OCI-LY7 (cell line): ENCODE measurements around the gene PPM1G. TPM values are rescaled to one million over a fixed set of nuclear protein-coding genes. Genes with fewer than 3 reads are reported as not detected.

Experiments
- BruUV-seq: library from RNA; stranded (reverse); fragments of 400-500 nt; replicated peaks from 2 replicates; lab custom pipeline; 2021; lab: Mats Ljungman, UMichigan
- CTCF ChIA-PET: fragments of 300-600 bp; sonication (Branson Sonifier 250); formaldehyde crosslinking; loops from one replicate; lab custom pipeline; 2022; ENCODE audit warnings: antibody characterized with exemption; ENCODE audit not compliant: unreplicated experiment; lab: Charles Lee
- POLR2A ChIA-PET: fragments of 300-600 bp; sonication (Branson Sonifier 250); formaldehyde crosslinking; loops from one replicate; lab custom pipeline; 2022; ENCODE audit warnings: antibody characterized with exemption; lab: Charles Lee
- DNase-seq: peaks from one replicate; pipeline ENCODE4 v3.0.0-alpha.2; 2015; ENCODE audit warnings: low spot score
- H2AFZ ChIP-seq: fragments of 200-600 bp; sonication (generic), shearing (Covaris generic); 2 replicates; pipeline ENCODE4 v1.6.1; 2014; ENCODE audit warnings: mild to moderate bottlenecking, antibody characterized with exemption, low read length, moderate library complexity
- H3K27ac ChIP-seq: fragments of 200-600 bp; sonication (generic); 2 replicates; pipeline ENCODE4 v1.5.1; 2014; ENCODE audit warnings: mixed run types, low read depth, mild to moderate bottlenecking, moderate library complexity, low read length, inconsistent platforms; ENCODE audit not compliant: poor library complexity, severe bottlenecking
- H3K36me3 ChIP-seq: fragments of 200-600 bp; sonication (generic); 2 replicates; pipeline ENCODE4 v1.6.1; 2014; ENCODE audit warnings: mild to moderate bottlenecking, antibody characterized with exemption, low read length, moderate library complexity, mixed read lengths; ENCODE audit not compliant: insufficient read depth
- H3K4me1 ChIP-seq: fragments of 200-600 bp; sonication (generic); 2 replicates; pipeline ENCODE4 v1.5.1; 2014; ENCODE audit warnings: mild to moderate bottlenecking, low read length; ENCODE audit not compliant: insufficient read depth, poor library complexity, severe bottlenecking
- H3K4me2 ChIP-seq: fragments of 200-600 bp; sonication (generic); 2 replicates; pipeline ENCODE4 v1.6.1; 2014; ENCODE audit warnings: mild to moderate bottlenecking, low read length
- H3K4me3 ChIP-seq: fragments of 200-600 bp; sonication (generic); 2 replicates; pipeline ENCODE4 v1.5.1; 2014; ENCODE audit warnings: mild to moderate bottlenecking, low read depth, low read length; ENCODE audit not compliant: poor library complexity, severe bottlenecking
- H3K79me2 ChIP-seq: fragments of 200-600 bp; sonication (generic); 2 replicates; pipeline ENCODE4 v1.6.1; 2016; ENCODE audit warnings: low read depth, mild to moderate bottlenecking, low read length, moderate library complexity, mixed read lengths; ENCODE audit not compliant: insufficient read depth
- H3K9me2 ChIP-seq: fragments of 200-600 bp; sonication (generic); 2 replicates; pipeline ENCODE4 v1.6.1; 2016; ENCODE audit warnings: mild to moderate bottlenecking, low read length, mixed read lengths; ENCODE audit not compliant: insufficient read depth
- H3K9me3 ChIP-seq: fragments of 200-600 bp; sonication (generic); 2 replicates; pipeline ENCODE4 v1.6.1; 2014; ENCODE audit warnings: mild to moderate bottlenecking, mixed run types, low read length, mixed read lengths
- H4K20me1 ChIP-seq: fragments of 200-600 bp; sonication (generic); 2 replicates; pipeline ENCODE4 v1.6.1; 2014; ENCODE audit warnings: mild to moderate bottlenecking, antibody characterized with exemption, low read length, moderate library complexity, mixed read lengths; ENCODE audit not compliant: insufficient read depth
- CTCF ChIP-seq: fragments of 200-600 bp; sonication (generic); conservative IDR thresholded peaks from 2 replicates; pipeline ENCODE4 v1.5.1; 2014; ENCODE audit warnings: mild to moderate bottlenecking, antibody characterized with exemption, low read length, moderate library complexity, mixed read lengths
- EZH2phosphoT487 ChIP-seq: fragments of 200-600 bp; sonication (generic); IDR thresholded peaks from 2 replicates; pipeline ENCODE4 v1.6.1; 2018; ENCODE audit warnings: low read depth, borderline replicate concordance, mild to moderate bottlenecking, mixed run types, antibody characterized with exemption, low read length, moderate library complexity, mixed read lengths
- intact Hi-C: fragments of 100-400 bp; cut with micrococcal nuclease; formaldehyde crosslinking; loops from one replicate; pipeline ENCODE4 v1.10.0; 2022; ENCODE audit not compliant: unreplicated experiment
- total RNA-seq, 2 experiments: library from RNA; depleted of rRNA in 1 of 2; stranded (reverse); fragments of >200 nt in 1 of 2; shearing (Covaris generic) in 1 of 2; gene quantifications; 2 replicates each; pipeline ENCODE4 v1.2.3, GENCODE V29; 2014 to 2022

PPM1G gene
- total RNA-seq, 2 experiments from 2014 or later: 101 to 147 TPM

- TF ChIP-seq CTCF: no peak
- no peak for TF ChIP-seq EZH2phosphoT487
- Histone ChIP-seq H3K9me3 (no peaks in the 10 kb centered on the region), H3K4me3 (no peak overlapping the region), H3K79me2 (no peaks in the 10 kb centered on the region), H3K36me3 (peaks cover 91% of the 10 kb centered on the region), H2AFZ (no peak overlapping the region), H4K20me1 (no peaks in the 10 kb centered on the region), H3K4me2 (no peak overlapping the region), H3K27ac (no peak overlapping the region), H3K4me1 (no peaks in the 10 kb centered on the region), H3K9me2 (no peaks in the 10 kb centered on the region)
- CTCF ChIA-PET: no interaction called here
- intact Hi-C loops: no loop called here
- POLR2A ChIA-PET: interaction anchor here (0.5 kb wide), 1 partner anchor 19 kb away, joined by 3 read pairs; no protein-coding TSS in a partner anchor
- DNase-seq: no peak
- no TSS peak for BruUV-seq
Observed at GRCh38 chr2:27335311-27335710, 74.1 kb downstream of the PPM1G start.

Other genes starting within 250 kb of the PPM1G start
- gene ATRAID, start 197.6 kb downstream of the PPM1G start, total RNA-seq (2014; rRNA removed; shearing (Covaris generic)): 75.4 and 93.3 TPM in 2 replicates
- 92.7 and 92.8 TPM in 2 replicates for gene ATRAID, start 197.6 kb downstream of the PPM1G start, total RNA-seq (2022)
- gene SLC5A6, start 197.3 kb downstream of the PPM1G start, total RNA-seq (2014; rRNA removed; shearing (Covaris generic)): 50.1 and 55.5 TPM in 2 replicates
- gene SLC5A6, start 197.3 kb downstream of the PPM1G start, total RNA-seq (2022): 47.9 and 60.1 TPM in 2 replicates
- 118 and 132 TPM in 2 replicates for gene CAD, start 192.2 kb downstream of the PPM1G start, total RNA-seq (2014; rRNA removed; shearing (Covaris generic))
- gene CAD, start 192.2 kb downstream of the PPM1G start, total RNA-seq (2022): 166 and 173 TPM in 2 replicates
- gene SLC30A3, start 146.5 kb downstream of the PPM1G start, total RNA-seq (2014; rRNA removed; shearing (Covaris generic)): 14.0 and 23.3 TPM in 2 replicates
- gene SLC30A3, start 146.5 kb downstream of the PPM1G start, total RNA-seq (2022): 61.0 and 71.6 TPM in 2 replicates
- gene DNAJC5G, start 134.2 kb downstream of the PPM1G start, total RNA-seq (2014; rRNA removed; shearing (Covaris generic)): 2.7 and 4.7 TPM in 2 replicates
- gene DNAJC5G, start 134.2 kb downstream of the PPM1G start, total RNA-seq (2022): 18.1 and 18.2 TPM in 2 replicates
- 2.1 and 6.4 TPM in 2 replicates for gene TRIM54, start 127.2 kb downstream of the PPM1G start, total RNA-seq (2014; rRNA removed; shearing (Covaris generic))
- gene TRIM54, start 127.2 kb downstream of the PPM1G start, total RNA-seq (2022): 13.6 and 18.8 TPM in 2 replicates
- gene UCN, start 101.1 kb downstream of the PPM1G start, total RNA-seq (2014; rRNA removed; shearing (Covaris generic)): 5.9 and 6.4 TPM in 2 replicates
- gene UCN, start 101.1 kb downstream of the PPM1G start, total RNA-seq (2022): 7.2 and 8.5 TPM in 2 replicates
- 54.1 and 63.9 TPM in 2 replicates for gene MPV17, start 86.5 kb downstream of the PPM1G start, total RNA-seq (2014; rRNA removed; shearing (Covaris generic))
- 98.0 and 109 TPM in 2 replicates for gene MPV17, start 86.5 kb downstream of the PPM1G start, total RNA-seq (2022)
- 54.2 and 56.9 TPM in 2 replicates for gene GTF3C2, start 52.8 kb downstream of the PPM1G start, total RNA-seq (2014; rRNA removed; shearing (Covaris generic))
- 70.3 and 77.7 TPM in 2 replicates for gene GTF3C2, start 52.8 kb downstream of the PPM1G start, total RNA-seq (2022)
- gene EIF2B4, start 39.3 kb downstream of the PPM1G start, total RNA-seq (2014; rRNA removed; shearing (Covaris generic)): 23.9 and 27.0 TPM in 2 replicates
- 32.9 and 33.1 TPM in 2 replicates for gene EIF2B4, start 39.3 kb downstream of the PPM1G start, total RNA-seq (2022)
- 63.1 and 66.0 TPM in 2 replicates for gene SNX17, start 39.0 kb downstream of the PPM1G start, total RNA-seq (2014; rRNA removed; shearing (Covaris generic))
- gene SNX17, start 39.0 kb downstream of the PPM1G start, total RNA-seq (2022): 86.8 and 97.4 TPM in 2 replicates
- 9.0 and 10.0 TPM in 2 replicates for gene ZNF513, start 28.9 kb downstream of the PPM1G start, total RNA-seq (2014; rRNA removed; shearing (Covaris generic))
- gene ZNF513, start 28.9 kb downstream of the PPM1G start, total RNA-seq (2022): 9.7 and 10.9 TPM in 2 replicates
- 27.9 and 28.5 TPM in 2 replicates for gene NRBP1, start 19.0 kb upstream of the PPM1G start, total RNA-seq (2014; rRNA removed; shearing (Covaris generic))
- 46.0 and 48.5 TPM in 2 replicates for gene NRBP1, start 19.0 kb upstream of the PPM1G start, total RNA-seq (2022)
- gene KRTCAP3, start 32.8 kb upstream of the PPM1G start, total RNA-seq (2014; rRNA removed; shearing (Covaris generic)): 1.9 and 10.9 TPM in 2 replicates
- gene KRTCAP3, start 32.8 kb upstream of the PPM1G start, total RNA-seq (2022): 6.9 and 8.3 TPM in 2 replicates
- gene IFT172, start 80.2 kb upstream of the PPM1G start, total RNA-seq (2014; rRNA removed; shearing (Covaris generic)): 20.4 and 26.8 TPM in 2 replicates
- 13.7 and 13.9 TPM in 2 replicates for gene IFT172, start 80.2 kb upstream of the PPM1G start, total RNA-seq (2022)
- gene FNDC4, start 85.6 kb upstream of the PPM1G start, total RNA-seq (2014; rRNA removed; shearing (Covaris generic)): not detected in 2 replicates
- gene FNDC4, start 85.6 kb upstream of the PPM1G start, total RNA-seq (2022): not detected in 2 replicates
- gene GCKR, start 87.2 kb upstream of the PPM1G start, total RNA-seq (2014; rRNA removed; shearing (Covaris generic)): not detected in 2 replicates
- not detected in 2 replicates for gene GCKR, start 87.2 kb upstream of the PPM1G start, total RNA-seq (2022)
- gene ZNF512, start 173.5 kb upstream of the PPM1G start, total RNA-seq (2014; rRNA removed; shearing (Covaris generic)): 40.7 and 54.0 TPM in 2 replicates
- gene ZNF512, start 173.5 kb upstream of the PPM1G start, total RNA-seq (2022): 51.1 and 57.8 TPM in 2 replicates
- gene CCDC121, start 219.4 kb upstream of the PPM1G start, total RNA-seq (2014; rRNA removed; shearing (Covaris generic)): 5.1 and 9.2 TPM in 2 replicates
- gene CCDC121, start 219.4 kb upstream of the PPM1G start, total RNA-seq (2022): 4.7 and 7.7 TPM in 2 replicates
- gene GPN1, start 219.5 kb upstream of the PPM1G start, total RNA-seq (2014; rRNA removed; shearing (Covaris generic)): 29.5 and 31.1 TPM in 2 replicates
- gene GPN1, start 219.5 kb upstream of the PPM1G start, total RNA-seq (2022): 36.6 and 42.2 TPM in 2 replicates